WERI-Rb-1 (cell line): ENCODE measurements around the gene NPDC1.
A peak's percentile ranks its signal among the peaks of the same experiment; 100 is the strongest.
"Not testable (repeated sequence)": the region's sequence is repeated elsewhere in the genome, so short reads cannot be mapped to it uniquely, and the experiment has no call there.

Experiments
- DNase-seq: peaks from one replicate; pipeline ENCODE4 v3.0.0-alpha.2; 2020
- H3K27ac ChIP-seq: fragments of 250-450 bp; sonication (Bioruptor Pico); 2 replicates; pipeline ENCODE4 v1.5.1; 2020; ENCODE audit warnings: mild to moderate bottlenecking, moderate library complexity
- H3K27me3 ChIP-seq: fragments of 250-450 bp; sonication (Bioruptor Pico); 2 replicates; pipeline ENCODE4 v1.5.1; 2021; ENCODE audit warnings: mild to moderate bottlenecking, low read depth, moderate library complexity; ENCODE audit not compliant: insufficient read depth, severe bottlenecking
- H3K36me3 ChIP-seq: fragments of 250-450 bp; sonication (Bioruptor Pico); 2 replicates; pipeline ENCODE4 v1.5.1; 2020; ENCODE audit warnings: mild to moderate bottlenecking, moderate library complexity
- H3K4me3 ChIP-seq: 2 replicates; pipeline ENCODE4 v1.5.1; 2011; ENCODE audit warnings: low read depth, mild to moderate bottlenecking, control low read depth, low read length
- H3K9me3 ChIP-seq: fragments of 250-450 bp; sonication (Bioruptor Pico); 2 replicates; pipeline ENCODE4 v1.5.1; 2021; ENCODE audit warnings: mild to moderate bottlenecking, moderate library complexity; ENCODE audit not compliant: severe bottlenecking
- CTCF ChIP-seq: IDR thresholded peaks from 2 replicates; pipeline ENCODE4 v1.5.1; 2011; ENCODE audit warnings: low read depth, mild to moderate bottlenecking, control low read depth, inconsistent platforms, low read length

NPDC1 gene

DNA sequence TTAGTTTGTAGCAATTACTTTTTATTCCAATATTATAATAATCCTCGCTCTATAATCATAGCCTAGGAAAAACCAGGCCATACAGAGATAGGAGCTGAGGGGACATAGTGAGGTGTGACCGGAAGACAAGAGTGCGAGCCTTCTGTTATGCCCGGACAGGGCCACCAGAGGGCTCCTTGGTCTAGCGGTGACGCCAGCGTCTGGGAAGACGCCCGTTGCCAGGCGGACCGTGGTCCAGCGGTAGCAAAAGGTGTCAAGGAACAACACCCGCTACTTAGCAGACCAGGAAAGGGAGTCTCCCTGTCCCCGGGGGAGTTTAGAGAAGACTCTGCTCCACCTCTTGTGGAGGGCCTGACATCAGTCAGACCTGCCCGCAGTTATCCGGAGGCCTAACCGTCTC is 41.7 kb downstream of the NPDC1 start:
- H3K27me3 ChIP-seq, H3K27ac ChIP-seq, H3K9me3 ChIP-seq, H3K4me3 ChIP-seq, H3K36me3 ChIP-seq: not testable (repeated sequence)
- DNase-seq: peak; percentile 55
- TF ChIP-seq CTCF: peak; percentile 32; the same call in 1 of the 2 replicates

- no peak for TF ChIP-seq CTCF
- Histone ChIP-seq H3K27ac (no peak overlapping the region), H3K27me3 (no peaks in the 10 kb centered on the region)
These were observed 43.3 kb downstream of the NPDC1 start for GRCh38 chr9:137002646-137003041.

DNA sequence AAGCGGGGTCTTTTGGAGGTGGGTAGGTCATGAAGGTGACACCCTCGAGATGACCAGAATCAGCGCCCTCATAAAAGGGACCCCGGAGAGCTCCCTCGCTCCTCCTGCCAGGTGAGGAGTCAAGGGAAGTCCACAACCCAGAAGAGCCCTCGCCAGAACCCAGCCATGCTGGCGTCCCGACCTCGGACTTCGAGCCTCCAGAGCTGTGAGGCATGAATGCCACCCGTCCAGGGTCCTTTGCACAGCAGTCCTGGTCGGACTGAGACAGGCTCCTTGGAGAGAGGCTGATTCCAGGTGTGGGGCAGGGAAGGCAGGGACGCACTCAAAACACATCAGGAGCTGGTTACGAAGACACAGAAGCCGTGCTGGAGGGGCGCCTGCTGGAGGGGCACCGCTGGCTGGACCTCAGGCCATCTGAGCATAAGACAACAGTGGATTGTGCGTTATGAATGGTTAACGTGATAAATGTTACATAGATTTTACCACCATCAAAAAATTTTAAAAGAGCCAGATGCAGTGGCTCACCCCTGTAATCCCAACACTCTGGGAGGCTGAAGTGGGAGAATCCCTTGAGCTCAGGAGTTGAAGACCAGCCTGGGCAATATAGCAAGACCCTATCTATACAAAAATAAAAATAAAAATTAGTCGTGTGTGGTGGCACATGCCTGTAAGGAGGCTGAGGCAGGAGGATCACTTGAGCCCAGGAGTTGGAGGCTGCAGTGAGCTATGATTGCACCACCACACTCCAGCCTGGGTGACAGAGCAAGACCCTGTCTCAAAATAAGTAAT is 43.9 kb downstream of the NPDC1 start:
- peaks cover 2% of the 10 kb centered on the region for H3K9me3 ChIP-seq
- no peak for DNase-seq
- no peak for TF ChIP-seq CTCF
- no peak overlapping the region for H3K4me3 ChIP-seq
- no peaks in the 10 kb centered on the region for H3K36me3 ChIP-seq
- H3K27ac ChIP-seq: no peak overlapping the region
- no peaks in the 10 kb centered on the region for H3K27me3 ChIP-seq

More at GRCh38 chr9:137002646-137003041, 43.3 kb downstream of the NPDC1 start:
- H3K4me3 ChIP-seq: no peak overlapping the region
- peaks cover 2% of the 10 kb centered on the region for H3K9me3 ChIP-seq
- DNase-seq: no peak
- no peaks in the 10 kb centered on the region for H3K36me3 ChIP-seq

DNA sequence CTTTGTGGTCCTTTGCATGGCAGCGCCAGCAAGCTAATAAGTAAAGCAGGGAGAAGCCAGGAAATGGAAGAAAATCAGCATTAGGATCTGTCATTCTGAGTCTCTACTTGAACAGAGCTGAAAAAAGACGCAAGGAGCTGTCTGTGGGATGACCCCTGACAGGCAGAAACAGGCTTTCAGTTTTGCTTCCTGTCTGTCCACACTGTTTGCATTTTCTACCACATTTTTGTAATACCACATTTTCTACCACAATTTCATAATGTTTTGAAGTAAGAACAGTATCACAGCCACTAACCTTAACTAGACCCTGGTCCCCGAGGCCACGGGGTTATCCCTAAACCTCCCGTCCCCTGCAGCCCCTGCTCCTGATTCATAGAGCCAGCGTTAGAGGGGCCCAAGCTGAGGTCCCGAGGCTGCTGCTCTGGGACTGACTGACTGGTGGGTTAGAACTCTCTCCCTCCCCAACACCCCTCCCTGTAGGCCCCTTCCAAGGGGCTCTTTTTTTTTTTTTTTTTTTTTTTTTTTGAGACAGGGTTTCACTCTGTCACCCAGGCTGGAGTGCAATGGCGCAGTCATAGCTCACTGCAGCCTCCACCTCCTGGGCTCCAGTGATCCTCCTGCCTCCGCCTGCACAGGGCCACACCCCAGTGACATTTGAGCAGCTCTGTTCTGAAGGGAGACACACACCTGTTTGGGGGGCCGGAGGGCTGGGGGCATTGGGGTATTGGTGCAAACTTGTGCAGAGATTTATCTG is 45.6 kb downstream of the NPDC1 start:
- Histone ChIP-seq H3K36me3 (no peaks in the 10 kb centered on the region; the same call in 1 of the 2 replicates), H3K27me3 (no peaks in the 10 kb centered on the region), H3K27ac (no peak overlapping the region), H3K9me3 (peaks cover 2% of the 10 kb centered on the region), H3K4me3 (no peak overlapping the region)
- TF ChIP-seq CTCF: no peak
- no peak for DNase-seq

DNA sequence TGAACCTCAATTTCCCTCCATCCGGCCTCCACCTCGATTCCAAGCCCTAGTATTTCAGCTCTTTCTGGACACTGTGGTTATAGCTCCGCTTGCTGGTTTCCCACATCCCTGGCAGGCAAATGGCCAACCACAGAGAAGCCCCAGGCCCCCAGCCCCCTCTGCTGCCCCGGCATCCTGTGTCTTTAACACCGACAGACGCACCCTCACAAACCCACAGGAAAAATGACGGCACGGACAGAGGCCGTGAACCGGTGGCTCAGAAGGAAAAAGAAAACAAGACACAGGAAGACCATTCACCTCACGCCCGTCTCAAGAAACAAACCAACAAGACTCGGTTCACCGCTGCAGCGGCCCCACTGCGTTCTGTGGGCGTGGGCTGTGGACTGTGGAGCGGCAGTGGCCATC is 48.1 kb downstream of the NPDC1 start:
- Histone ChIP-seq H3K4me3 (no peak overlapping the region), H3K27ac (no peak overlapping the region), H3K27me3 (no peaks in the 10 kb centered on the region), H3K36me3 (peaks cover 20% of the 10 kb centered on the region), H3K9me3 (no peaks in the 10 kb centered on the region)
- TF ChIP-seq CTCF: no peak
- no peak for DNase-seq
